Kasumi-1 (cell line): ENCODE measurements around the gene MEF2C.

Source experiments
- DNase-seq, 2 experiments: peaks; one replicate each; lab custom pipeline; 2025; lab: John Stamatoyannopoulos, UW

MEF2C gene

DNA sequence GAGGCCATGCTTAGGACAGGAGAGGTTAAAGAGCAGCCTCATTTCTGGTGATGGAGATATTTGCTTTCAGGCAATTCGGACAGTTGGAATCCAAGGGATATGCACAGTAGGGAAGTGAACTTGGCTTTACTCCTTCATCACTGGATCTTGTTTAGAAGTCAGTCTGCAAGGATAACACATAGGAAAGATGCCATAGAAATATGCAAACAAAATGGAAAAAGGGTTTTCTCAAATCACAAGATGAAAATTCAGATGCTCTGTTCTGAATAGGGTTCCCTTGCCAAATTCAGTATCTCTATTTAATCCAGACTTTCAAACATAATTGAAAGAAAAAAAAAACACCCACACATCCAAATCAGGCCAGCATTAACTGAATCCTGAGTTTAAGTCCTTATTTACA, 166.9 kb downstream of the MEF2C start:
- no peak for DNase-seq

DNA sequence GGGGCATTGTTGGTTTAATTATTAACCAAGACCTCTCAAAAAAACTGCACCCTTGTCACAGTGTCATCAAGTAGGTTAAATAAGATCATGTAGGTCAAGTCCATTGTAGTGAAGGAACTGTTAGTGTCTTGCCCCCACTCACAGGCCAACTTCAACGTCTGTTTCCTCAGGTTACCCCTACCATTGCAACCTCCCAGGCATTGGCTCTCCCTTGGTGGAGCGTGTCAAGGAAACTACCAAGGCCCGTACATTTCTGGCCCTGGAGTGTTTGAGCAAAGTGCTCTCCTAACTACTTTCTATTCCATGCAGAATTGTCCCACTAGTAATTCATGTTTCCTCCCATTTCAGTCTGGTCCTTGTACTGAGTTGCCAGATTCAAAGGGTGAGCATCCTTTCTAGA, 167.5 kb downstream of the MEF2C start:
- no peak for DNase-seq

DNA sequence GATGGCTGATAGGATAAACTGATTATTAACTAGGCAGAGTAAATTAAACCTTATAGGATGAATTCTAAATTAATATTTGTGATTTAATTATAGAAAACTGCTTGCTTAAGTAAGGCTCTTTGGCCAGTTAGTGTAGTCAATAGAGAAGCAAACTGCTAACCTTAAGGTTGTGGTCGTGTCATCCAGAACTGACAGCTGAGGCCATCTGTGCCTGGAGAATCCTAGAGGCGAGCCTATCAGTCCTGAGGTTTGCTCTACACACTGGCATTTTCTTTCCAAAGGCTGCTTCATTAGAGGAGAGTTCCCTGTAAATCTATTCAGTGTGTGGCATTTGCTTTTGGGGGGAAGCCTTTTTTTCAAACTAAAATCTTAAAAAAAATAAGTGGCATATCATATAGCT, 169.2 kb downstream of the MEF2C start:
- no peak for DNase-seq

DNA sequence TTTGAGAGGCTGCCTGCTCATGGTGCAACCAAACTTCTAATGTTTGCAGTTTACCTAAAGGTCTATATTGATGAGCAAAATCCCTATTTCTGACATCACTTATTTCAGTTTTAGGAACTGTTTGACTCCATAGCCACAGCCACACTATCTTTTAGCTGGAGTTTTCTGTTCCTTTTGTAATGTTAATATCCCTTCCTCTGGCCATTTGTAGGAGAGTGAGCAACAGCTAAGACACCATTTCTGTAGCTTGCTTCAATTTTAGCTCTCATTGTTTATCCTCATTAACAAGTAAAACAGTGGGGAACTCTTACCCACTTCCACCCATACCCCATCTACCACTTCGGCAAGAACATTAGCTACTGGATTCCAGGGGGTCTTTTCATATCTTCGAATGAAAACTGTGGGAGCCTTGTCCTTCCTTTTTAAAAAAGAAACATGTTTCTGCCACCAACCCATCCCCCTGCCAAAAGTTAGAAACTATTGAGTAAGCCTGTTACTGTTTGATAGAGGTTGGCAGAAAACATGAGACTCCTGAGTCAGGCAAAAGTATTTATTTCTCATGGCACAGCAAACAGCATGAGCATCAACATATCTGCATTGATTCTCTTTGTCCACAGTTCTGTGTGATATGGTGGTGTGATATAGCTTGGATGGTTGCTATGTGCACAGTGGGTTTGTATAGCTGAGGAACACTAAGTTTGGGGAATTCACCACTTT, 174.1 kb downstream of the MEF2C start:
- no peak for DNase-seq

DNA sequence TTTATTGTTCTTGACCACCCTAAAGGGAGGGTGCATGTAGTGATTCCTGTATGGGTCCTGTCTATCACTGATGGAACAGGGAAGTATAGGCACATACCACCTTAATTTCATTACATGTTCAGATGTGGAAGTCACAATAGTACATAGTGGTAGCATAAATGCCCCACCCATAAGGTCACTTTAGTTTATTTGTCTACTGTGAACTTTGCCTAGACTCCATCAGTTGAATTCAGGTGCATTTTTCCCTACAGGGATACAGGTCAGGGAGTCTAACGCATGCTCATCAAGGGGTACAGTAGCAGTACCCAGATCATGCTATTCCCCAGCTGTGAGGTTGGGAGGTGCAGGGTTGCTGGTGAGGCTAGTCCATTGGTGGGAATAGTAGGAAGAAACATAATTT, 175.0 kb downstream of the MEF2C start:
- DNase-seq = no peak

- no peak for DNase-seq
Observed at GRCh38 chr5:88707216-88707965, 175.6 kb downstream of the MEF2C start.

DNA sequence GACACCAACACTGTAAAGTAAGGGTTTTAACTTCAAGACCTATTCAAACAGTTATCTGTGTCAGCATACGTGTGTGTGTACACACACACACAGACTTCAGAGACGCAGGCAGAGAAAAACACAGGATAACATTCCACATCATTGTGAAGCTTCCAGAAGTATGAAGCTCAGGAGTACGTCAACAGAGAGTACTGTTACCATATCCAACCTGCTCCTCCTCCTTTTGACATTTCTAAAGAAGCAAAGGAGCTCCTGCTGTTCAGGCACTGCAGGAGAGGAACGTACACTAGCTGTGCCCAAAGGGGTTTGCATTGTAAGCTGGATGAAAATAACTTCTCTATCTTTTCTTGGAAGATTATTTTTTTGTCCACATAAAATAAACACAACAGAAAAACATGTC, 180.7 kb downstream of the MEF2C start:
- no peak for DNase-seq

GRCh38 chr5:88700121-88700520, 182.9 kb downstream of the MEF2C start:
- no peak for DNase-seq

GRCh38 chr5:88698290-88698689, 184.7 kb downstream of the MEF2C start:
- DNase-seq = no peak

DNA sequence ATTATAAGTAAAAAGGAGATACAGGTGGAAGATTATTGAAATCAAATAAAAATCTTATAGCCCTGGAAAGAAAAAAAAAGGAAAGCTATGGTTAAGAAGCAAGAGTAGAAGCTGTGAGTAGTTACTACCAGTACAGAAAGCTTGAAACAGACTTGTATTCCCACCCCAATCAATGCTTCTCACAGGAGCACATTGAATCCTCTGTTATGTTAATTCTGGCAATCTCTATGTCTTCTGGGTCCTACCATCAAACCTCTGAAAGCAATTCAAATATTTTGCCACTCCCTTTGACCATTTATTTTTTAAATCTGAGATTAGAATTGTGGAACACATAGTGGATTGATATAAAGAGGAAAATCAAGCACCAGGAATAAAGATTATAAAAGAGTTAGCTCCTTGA, 186.5 kb downstream of the MEF2C start:
- no peak for DNase-seq

GRCh38 chr5:88695931-88696330, 187.1 kb downstream of the MEF2C start:
- DNase-seq = no peak

DNA sequence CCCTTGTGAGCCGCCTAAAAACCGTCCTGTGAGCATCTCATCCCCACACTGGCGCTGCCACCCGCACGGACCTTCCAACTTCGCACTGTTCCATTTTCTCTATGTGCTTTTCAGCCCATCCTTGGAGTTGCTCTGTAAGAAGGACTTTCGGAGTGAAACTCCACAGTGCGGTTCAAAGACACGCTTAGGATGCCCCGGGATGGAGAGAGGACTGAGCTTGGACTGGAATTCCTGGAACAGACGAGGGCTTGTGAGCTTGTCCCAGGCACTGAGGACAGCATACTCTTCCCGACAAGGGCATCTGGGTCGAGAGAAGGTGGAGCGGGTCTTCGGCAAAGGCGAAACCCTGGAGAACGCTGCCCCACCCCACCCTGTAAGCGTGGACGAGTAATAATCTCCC, 187.8 kb downstream of the MEF2C start:
- DNase-seq = no peak

DNA sequence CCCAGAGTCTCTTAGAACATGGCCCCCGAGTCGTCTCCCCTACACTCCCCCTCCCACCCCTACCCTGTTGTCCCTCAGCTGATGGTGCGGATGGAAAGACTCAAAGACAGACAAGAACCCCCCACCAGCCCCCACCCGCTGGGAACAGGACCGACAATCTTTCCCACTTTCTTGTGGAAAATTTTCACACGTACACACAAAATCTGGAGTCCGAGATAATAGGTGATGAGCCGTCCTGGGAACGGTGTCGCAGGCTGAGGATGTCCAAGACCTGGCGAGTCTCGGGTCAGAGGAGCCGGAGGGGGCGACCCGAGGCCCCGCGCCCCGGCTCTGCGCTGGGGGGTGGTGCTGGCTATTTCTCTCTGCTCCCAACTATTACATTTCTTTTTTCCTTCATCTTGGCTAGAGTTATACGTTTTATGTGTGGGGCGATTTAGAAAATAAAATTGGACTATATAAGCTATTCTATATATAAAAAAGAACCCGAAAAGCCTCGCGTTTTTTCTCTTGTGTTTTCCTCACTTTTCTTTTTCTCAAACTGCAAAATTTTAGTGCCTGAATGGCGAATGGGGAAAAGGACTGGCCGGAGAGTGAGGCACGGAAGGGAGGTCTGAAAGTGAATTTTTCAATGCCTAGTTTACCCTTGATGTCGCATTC, 188.8 kb downstream of the MEF2C start:
- DNase-seq = no peak

DNA sequence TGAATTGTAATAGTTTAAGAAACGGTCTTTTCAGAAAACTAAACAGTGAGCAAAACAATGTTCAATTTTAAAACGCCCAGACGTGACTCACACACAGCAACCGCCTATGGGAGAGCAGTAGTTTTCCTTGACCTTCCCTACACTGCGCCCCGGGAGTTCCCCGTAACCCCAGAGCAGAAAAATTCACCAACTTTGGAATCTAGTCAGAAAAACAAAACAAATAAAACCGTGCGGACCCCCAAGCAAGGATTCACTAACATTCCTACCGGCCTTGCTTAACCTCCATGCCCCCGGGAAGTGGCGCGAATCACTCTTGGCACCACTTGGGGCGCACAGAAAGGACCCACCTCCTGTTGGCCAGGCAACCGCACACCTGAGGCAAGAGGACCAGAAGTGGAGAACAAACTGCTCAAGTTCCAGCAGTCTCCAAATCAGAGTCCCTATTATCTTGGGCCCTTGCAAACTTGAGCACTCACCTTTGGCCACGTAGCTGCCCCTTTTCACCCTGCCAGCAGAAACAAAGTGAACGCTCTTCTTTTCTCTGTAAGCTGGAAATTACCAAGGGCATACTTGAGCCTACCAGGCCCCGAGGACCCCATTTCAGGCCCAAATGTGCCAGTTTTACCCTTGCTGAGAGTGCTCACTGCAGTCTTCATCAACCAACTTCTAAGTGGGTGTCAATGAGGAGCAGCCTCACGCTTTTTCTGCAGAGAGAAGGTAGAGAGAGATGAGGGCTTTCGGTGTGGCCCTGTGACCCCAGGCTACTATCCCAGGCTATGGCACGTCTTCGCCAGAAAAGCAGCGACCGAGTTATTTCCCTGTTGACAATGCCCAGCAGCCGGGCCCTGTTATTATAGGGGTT, 189.7 kb downstream of the MEF2C start:
- no peak for DNase-seq

GRCh38 chr5:88691945-88692868, 190.8 kb downstream of the MEF2C start:
- no peak for DNase-seq

DNA sequence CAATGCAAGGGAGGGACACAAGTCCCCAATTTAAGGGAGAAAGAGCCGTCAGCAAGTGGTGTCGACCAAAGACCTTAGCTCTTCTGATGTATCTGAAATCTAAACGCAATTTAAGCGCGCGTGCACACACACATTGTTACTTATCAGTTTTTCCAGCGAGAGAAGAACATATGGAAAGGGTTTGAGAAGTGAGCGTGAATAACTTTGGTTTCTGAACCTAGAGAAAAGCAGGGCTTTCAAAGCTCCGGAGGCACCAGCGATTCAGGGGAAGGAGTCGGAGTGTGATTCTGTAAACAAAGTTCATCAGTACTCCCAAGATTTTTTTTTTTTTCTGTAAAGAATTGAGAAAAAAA, 191.8 kb downstream of the MEF2C start:
- DNase-seq = no peak

DNA sequence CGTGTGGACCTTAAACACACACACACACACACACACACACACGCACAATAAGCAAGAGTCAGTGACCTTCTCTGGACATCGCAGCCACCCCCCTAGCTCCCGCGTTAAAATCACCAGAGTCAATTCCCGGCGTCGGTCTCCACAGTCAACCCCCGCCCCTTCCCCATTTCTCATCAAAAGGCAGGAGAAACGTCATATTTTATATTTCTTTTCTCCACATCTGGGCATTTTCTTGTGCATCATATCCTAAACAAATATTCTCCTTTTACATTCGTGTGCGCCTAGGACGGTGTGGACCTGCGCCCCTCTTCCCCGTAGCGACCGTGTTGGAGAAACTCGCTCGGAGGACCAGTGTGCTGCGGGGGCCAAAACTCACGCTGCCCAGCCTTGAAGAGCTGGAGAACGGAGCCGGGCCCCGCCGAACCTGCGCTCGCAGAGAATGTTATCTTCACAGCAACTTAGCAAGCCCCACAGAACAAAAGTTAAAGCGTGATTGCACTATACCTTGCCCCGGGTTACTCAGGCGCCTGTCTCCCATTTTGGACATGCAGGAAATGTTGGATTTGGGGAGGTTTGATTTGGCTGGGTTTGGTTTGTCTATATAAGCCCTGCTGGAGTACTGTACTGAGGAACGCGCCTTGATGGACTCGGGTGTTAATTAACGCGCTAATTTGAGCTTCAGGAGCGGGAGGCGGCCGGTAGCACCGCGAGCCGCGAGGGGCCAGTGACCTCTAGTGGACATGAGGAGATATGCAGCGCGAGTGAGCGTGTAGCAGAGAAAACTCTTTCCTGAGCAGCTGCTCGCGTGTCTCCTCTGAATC, 192.4 kb downstream of the MEF2C start:
- peak; percentile 74 to 81 for DNase-seq

GRCh38 chr5:88689668-88690408, 193.1 kb downstream of the MEF2C start:
- DNase-seq = no peak

- no peak for DNase-seq
Observed at GRCh38 chr5:88688984-88689667, 193.9 kb downstream of the MEF2C start.
